GM12875 (cell line): ENCODE results near the gene GABBR1.

Experiments used
- H3K4me3 ChIP-seq: one replicate; pipeline ENCODE4 v1.5.1; 2011; ENCODE audit warnings: low read depth, low read length, control low read depth
- TF ChIP-seq, protein P1 (sequence below): IDR thresholded peaks from 2 replicates; pipeline ENCODE4 v1.5.1; 2011; ENCODE audit warnings: low read depth, mild to moderate bottlenecking, control low read depth, inconsistent platforms, low read length, moderate library complexity, borderline replicate concordance; ENCODE audit not compliant: insufficient read depth

GABBR1 gene

DNA sequence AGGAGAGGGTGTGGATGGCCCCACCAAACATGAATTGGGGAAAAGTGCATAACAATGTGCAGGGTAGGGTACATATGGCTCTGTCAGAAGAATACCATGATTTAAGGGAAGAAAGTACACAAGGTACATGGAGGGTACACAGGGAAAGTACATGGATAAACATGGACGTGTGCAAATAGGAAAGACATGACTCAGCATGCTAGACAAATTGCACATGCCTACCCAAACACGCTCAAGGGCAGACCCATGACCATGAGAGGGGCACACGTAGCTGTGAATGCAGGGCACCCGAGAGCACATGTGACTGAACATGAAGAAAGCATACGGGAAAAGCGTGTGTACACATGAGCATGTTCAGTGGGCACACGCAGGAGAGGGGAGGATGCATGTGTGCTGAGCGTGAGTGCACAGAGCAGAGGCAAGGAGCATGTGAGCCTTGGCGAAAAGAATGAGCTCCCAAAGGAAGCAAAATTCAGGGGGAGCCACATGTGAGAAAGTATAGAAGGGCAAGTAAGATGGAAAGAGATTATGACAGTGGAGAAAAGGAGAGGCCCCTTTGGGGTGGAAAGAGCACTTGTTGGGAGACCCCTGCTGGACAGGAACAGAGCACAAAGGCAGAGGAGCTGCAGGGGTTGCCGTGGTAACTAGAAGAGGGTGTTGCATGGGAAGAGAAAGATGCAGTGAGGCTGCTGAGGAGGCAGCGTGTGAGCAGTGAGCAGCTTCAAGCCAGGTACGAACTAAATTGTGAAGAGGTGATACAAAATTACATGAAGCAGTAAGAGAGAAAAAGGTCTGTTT lies 30.2 kb downstream of the GABBR1 start:
- no peak overlapping the region for H3K4me3 ChIP-seq
- TF ChIP-seq, protein P1, sequence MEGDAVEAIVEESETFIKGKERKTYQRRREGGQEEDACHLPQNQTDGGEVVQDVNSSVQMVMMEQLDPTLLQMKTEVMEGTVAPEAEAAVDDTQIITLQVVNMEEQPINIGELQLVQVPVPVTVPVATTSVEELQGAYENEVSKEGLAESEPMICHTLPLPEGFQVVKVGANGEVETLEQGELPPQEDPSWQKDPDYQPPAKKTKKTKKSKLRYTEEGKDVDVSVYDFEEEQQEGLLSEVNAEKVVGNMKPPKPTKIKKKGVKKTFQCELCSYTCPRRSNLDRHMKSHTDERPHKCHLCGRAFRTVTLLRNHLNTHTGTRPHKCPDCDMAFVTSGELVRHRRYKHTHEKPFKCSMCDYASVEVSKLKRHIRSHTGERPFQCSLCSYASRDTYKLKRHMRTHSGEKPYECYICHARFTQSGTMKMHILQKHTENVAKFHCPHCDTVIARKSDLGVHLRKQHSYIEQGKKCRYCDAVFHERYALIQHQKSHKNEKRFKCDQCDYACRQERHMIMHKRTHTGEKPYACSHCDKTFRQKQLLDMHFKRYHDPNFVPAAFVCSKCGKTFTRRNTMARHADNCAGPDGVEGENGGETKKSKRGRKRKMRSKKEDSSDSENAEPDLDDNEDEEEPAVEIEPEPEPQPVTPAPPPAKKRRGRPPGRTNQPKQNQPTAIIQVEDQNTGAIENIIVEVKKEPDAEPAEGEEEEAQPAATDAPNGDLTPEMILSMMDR = peak; percentile 21; the same call in 1 of the 2 replicates

DNA sequence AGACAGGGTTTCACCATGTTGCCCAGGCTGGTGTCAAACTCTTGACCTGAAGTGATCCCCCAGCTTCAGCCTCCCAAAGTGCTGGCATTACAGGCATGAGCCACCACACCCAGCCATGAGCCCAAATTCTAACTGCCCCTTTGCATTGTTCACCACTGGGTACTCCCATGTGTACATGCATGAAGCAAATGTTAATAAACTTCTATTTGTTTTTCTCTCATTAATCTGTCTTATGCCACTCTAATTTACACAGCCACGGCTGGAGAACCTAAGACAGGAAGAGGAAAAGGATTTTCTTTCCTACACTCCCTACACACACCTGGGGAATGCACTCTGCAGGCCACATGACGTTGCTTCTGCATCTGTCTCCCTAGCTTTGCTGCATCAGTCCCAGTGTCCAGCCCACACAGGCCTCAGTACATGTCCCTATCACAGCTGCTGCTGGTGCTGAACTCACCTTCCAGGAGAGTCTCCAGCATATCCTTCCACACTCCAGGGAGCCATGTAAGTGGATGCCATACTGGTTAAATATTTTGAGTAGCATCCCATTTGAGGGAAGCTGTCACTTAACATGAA lies 34.7 kb downstream of the GABBR1 start:
- no peak overlapping the region for H3K4me3 ChIP-seq
- TF ChIP-seq, protein P1 = no peak

DNA sequence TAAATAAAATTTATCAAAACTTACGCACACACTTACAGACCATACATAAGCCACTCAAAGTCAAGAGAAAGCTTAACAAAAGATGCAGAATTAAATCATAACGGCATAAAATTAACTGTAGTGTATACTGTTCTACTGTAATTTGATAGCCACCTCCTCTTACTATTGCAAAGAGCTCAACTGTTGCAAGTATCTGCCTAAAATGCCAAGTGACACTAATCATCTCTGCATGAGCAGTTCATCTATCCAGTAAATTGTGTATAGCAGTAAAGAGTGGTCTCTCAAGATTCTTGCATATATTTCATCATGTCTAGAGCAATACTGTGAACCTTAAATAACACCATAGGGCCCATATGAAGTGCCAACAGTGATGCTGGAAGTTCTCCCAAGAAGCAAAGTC lies 35.8 kb downstream of the GABBR1 start:
- H3K4me3 ChIP-seq = no peak overlapping the region
- TF ChIP-seq, protein P1 = no peak

DNA sequence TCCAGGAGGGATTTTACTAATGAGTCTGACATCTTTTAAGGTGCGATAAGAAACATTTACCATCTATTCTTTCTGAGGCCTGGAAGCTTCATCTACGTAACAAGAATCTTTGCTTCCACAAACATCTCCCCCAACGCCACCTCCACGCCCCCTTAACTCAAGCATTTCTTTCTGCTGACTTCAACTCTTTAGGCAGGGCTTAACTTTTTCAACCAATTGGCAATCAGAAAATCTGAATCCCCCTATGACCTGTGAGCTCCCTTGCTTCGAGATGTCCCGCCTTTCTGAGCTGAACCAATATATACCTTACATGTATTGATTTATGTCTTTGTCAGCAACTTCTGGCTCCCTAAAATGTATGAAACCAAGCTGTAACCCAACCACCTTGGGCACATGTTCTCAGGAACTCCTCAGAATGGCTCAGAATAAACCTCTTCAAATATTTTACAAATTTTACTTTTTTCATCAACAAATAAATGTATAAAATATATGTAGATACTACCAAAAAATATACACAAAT lies 36.5 kb downstream of the GABBR1 start:
- TF ChIP-seq, protein P1 = no peak
- no peak overlapping the region for H3K4me3 ChIP-seq

DNA sequence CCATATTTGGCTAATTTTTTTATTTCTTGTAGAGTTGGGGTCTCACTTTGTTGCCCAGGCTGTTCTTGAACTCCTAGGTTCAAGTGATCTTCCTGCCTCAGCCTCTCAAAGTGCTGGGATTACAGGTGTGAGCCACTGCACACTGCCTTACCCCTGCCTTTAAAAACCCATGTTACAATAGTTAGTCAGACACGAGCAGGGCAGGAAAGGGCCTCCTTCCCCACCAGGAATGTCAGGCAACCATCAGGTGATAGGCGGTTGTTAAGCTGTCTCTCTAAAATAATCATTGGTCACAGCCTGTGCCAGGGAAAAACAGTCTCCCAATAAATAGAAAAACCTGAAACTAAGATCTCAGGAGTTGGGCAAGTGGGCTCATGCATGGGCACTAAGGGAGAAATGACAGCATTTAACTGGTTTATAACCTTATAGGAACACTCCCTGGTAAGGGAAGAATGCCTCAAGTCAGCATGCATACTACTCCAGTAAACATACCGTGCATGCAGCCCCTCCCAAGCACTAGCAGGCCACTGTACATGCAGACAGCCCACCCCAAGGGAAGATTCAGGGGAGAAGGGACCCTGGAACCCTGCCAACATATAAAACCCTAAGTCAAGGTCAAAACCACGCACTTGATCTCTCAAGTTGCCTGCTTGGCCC lies 39.7 kb downstream of the GABBR1 start:
- H3K4me3 ChIP-seq = no peak overlapping the region
- TF ChIP-seq, protein P1 = no peak

DNA sequence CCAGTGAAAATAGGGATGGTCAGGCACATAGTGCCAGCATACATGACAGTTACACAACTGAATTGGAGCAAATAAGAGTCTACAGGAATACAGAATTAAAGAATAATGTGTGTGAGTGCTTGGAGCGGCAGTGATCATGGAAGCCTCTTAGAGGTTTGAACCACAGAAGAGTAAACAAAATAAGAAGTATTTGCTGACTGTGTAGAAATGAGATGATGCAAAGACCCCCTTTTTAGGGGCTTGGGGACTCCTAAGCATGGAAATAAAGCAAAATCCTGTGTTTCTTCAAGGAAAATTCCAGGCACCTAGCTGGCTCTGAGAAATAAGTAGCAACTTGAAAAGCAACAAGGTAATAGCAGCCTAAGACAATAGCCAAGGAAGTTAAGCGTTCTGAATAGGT lies 41.3 kb downstream of the GABBR1 start:
- TF ChIP-seq, protein P1 = no peak
- H3K4me3 ChIP-seq = no peak overlapping the region
